Mesenchymal stem cell (in vitro differentiated cells and primary cell): ENCODE data around the gene VCAM1.

Experiments
- DNase-seq: peaks from one replicate; pipeline ENCODE4 v3.0.0-alpha.2; 2013
- H2AFZ ChIP-seq: one replicate; pipeline ENCODE4 v1.6.1; 2013; ENCODE audit warnings: low read depth, mild to moderate bottlenecking, control low read depth, inconsistent platforms, low read length, moderate library complexity
- H2AK5ac ChIP-seq: 2 replicates; pipeline ENCODE4 v1.6.1; 2013; ENCODE audit warnings: low read length, moderate library complexity, mild to moderate bottlenecking, inconsistent platforms; ENCODE audit not compliant: severe bottlenecking
- H2BK120ac ChIP-seq: one replicate; pipeline ENCODE4 v1.6.1; 2013; ENCODE audit warnings: low read depth, mild to moderate bottlenecking, inconsistent platforms, low read length, moderate library complexity
- H2BK12ac ChIP-seq, 2 experiments: one replicate each; pipeline ENCODE4 v1.6.1; 2013; ENCODE audit warnings: inconsistent platforms in 2 of 2, low read length in 2 of 2, mild to moderate bottlenecking in 2 of 2, moderate library complexity in 2 of 2, control low read depth in 1 of 2
- H2BK15ac ChIP-seq: one replicate; pipeline ENCODE4 v1.6.1; 2013; ENCODE audit warnings: mild to moderate bottlenecking, low read depth, inconsistent platforms; ENCODE audit not compliant: poor library complexity, severe bottlenecking
- H2BK5ac ChIP-seq: 2 replicates; pipeline ENCODE4 v1.6.1; 2013; ENCODE audit warnings: low read depth, mild to moderate bottlenecking, low read length, control low read depth, inconsistent platforms; ENCODE audit not compliant: poor library complexity, severe bottlenecking
- H3K14ac ChIP-seq, 2 experiments: one replicate each; pipeline ENCODE4 v1.6.1; 2013; ENCODE audit warnings: inconsistent platforms in 2 of 2, low read length in 2 of 2, control low read depth in 1 of 2, mild to moderate bottlenecking in 1 of 2, moderate library complexity in 1 of 2
- H3K18ac ChIP-seq, 2 experiments: one replicate each; pipeline ENCODE4 v1.6.1; 2013; ENCODE audit warnings: inconsistent platforms in 2 of 2, low read length in 2 of 2, control low read depth in 1 of 2, low read depth in 1 of 2, mild to moderate bottlenecking in 1 of 2
- H3K23ac ChIP-seq, 2 experiments: one replicate each; pipeline ENCODE4 v1.6.1; 2013; ENCODE audit warnings: inconsistent platforms in 2 of 2, low read length in 2 of 2, mild to moderate bottlenecking in 2 of 2, moderate library complexity in 2 of 2, control low read depth in 1 of 2
- H3K27ac ChIP-seq: 2 replicates; pipeline ENCODE4 v1.5.1; 2013; ENCODE audit warnings: mild to moderate bottlenecking, moderate library complexity, low read length, control low read depth, inconsistent platforms; ENCODE audit not compliant: poor library complexity, severe bottlenecking
- H3K27me3 ChIP-seq, 2 experiments: 2 replicates each; pipeline versions ENCODE4 v1.6.1 to v1.7.0; 2013; ENCODE audit warnings: low read length in 2 of 2, mild to moderate bottlenecking in 2 of 2, moderate library complexity in 2 of 2, control low read depth in 1 of 2, inconsistent platforms in 1 of 2; ENCODE audit not compliant: control insufficient read depth in 1 of 2, insufficient read depth in 1 of 2
- H3K36me3 ChIP-seq, 2 experiments: 2 replicates each; pipeline versions ENCODE4 v1.6.1 to v1.7.0; 2013; ENCODE audit warnings: low read length in 2 of 2, control low read depth in 1 of 2, inconsistent platforms in 1 of 2, low read depth in 1 of 2, mild to moderate bottlenecking in 1 of 2; ENCODE audit not compliant: insufficient read depth in 2 of 2, control insufficient read depth in 1 of 2
- H3K4ac ChIP-seq, 2 experiments: one replicate each; pipeline ENCODE4 v1.6.1; 2013; ENCODE audit warnings: inconsistent platforms in 2 of 2, low read length in 2 of 2, mild to moderate bottlenecking in 2 of 2, moderate library complexity in 2 of 2, control low read depth in 1 of 2, low read depth in 1 of 2
- H3K4me1 ChIP-seq: 2 replicates; pipeline ENCODE4 v1.6.1; 2013; ENCODE audit warnings: low read depth, low read length, control low read depth; ENCODE audit not compliant: control insufficient read depth, insufficient read depth
- H3K4me2 ChIP-seq: 2 replicates; pipeline ENCODE4 v1.6.1; 2013; ENCODE audit warnings: low read length, mild to moderate bottlenecking, inconsistent platforms; ENCODE audit not compliant: poor library complexity, severe bottlenecking
- H3K4me3 ChIP-seq, 2 experiments: 2 replicates each; pipeline versions ENCODE4 v1.5.1 to v1.7.0; 2013; ENCODE audit warnings: low read length in 2 of 2, mild to moderate bottlenecking in 2 of 2, control low read depth in 1 of 2, low read depth in 1 of 2; ENCODE audit not compliant: insufficient read depth in 1 of 2
- H3K79me1 ChIP-seq: replicated peaks from 2 replicates; pipeline ENCODE4 v1.6.1; 2013; ENCODE audit warnings: mild to moderate bottlenecking, control low read depth, low read length, inconsistent platforms; ENCODE audit not compliant: poor library complexity, severe bottlenecking
- H3K9ac ChIP-seq: 2 replicates; pipeline ENCODE4 v1.7.0; 2013; ENCODE audit warnings: mild to moderate bottlenecking, low read length, moderate library complexity
- H3K9me3 ChIP-seq: 2 replicates; pipeline ENCODE4 v1.7.0; 2013; ENCODE audit warnings: mild to moderate bottlenecking, low read length; ENCODE audit not compliant: control insufficient read depth
- H4K8ac ChIP-seq: one replicate; pipeline ENCODE4 v1.6.1; 2013; ENCODE audit warnings: inconsistent platforms, mild to moderate bottlenecking, low read length, moderate library complexity
- H4K91ac ChIP-seq: one replicate; pipeline ENCODE4 v1.6.1; 2013; ENCODE audit warnings: mild to moderate bottlenecking, low read length, inconsistent platforms
- WGBS: methylation state at CpG from one replicate; pipeline ENCODE4 v1.1.7; 2013; ENCODE audit warnings: mixed read lengths; 5-methylcytosine and 5-hydroxymethylcytosine counted together

The VCAM1 gene

GRCh38 chr1:100699744-100700143, 19.8 kb upstream of the VCAM1 start:
- no peak overlapping the region for H2AFZ ChIP-seq
- no peak overlapping the region for H4K91ac ChIP-seq
- no peak overlapping the region for H3K27ac ChIP-seq
- no peak overlapping the region for H2BK5ac ChIP-seq
- no peak overlapping the region for H4K8ac ChIP-seq
- H3K4me2 ChIP-seq: no peak overlapping the region
- no peak overlapping the region for H3K23ac ChIP-seq
- no peak overlapping the region for H2BK120ac ChIP-seq
- H3K14ac ChIP-seq: no peak overlapping the region
- H3K4me1 ChIP-seq: no peaks in the 10 kb centered on the region
- H2AK5ac ChIP-seq: no peak overlapping the region
- H3K79me1 ChIP-seq: no peaks in the 10 kb centered on the region
- DNase-seq: peak; percentile 74
- no peak overlapping the region for H2BK15ac ChIP-seq
- no peak overlapping the region for H3K9ac ChIP-seq
- no CpG with 5 or more reads among the region's 1 CpG for WGBS
- H2BK12ac ChIP-seq: peak overlapping the region in 1 of 2 experiments; percentile 54
- no peak overlapping the region for H3K4me3 ChIP-seq
- H3K36me3 ChIP-seq: no peaks in the 10 kb centered on the region
- no peak overlapping the region for H3K18ac ChIP-seq
- no peak overlapping the region for H3K4ac ChIP-seq
- H3K27me3 ChIP-seq: no peaks in the 10 kb centered on the region
- peaks cover 14% of the 10 kb centered on the region for H3K9me3 ChIP-seq

- Histone ChIP-seq H2BK5ac (no peak overlapping the region), H3K79me1 (no peaks in the 10 kb centered on the region), H3K27ac (no peak overlapping the region), H3K4me2 (no peak overlapping the region), H3K36me3 (no peaks in the 10 kb centered on the region), H2BK15ac (no peak overlapping the region), H4K91ac (no peak overlapping the region), H2BK120ac (no peak overlapping the region), H2AK5ac (no peak overlapping the region), H3K23ac (no peak overlapping the region), H3K4me3 (no peak overlapping the region), H3K4ac (no peak overlapping the region), H3K14ac (no peak overlapping the region), H3K27me3 (no peaks in the 10 kb centered on the region), H3K18ac (no peak overlapping the region), H3K4me1 (no peaks in the 10 kb centered on the region), H2BK12ac (peak overlapping the region in 1 of 2 experiments; percentile 1), H3K9me3 (peaks cover 5% of the 10 kb centered on the region), H2AFZ (no peak overlapping the region), H3K9ac (no peak overlapping the region), H4K8ac (no peak overlapping the region)
- 83% methylated on average over 2 of the region's 4 CpGs for WGBS
- peak; percentile 43 for DNase-seq
Measured at GRCh38 chr1:100700586-100700985, 19.0 kb upstream of the VCAM1 start.

GRCh38 chr1:100703052-100703451, 16.5 kb upstream of the VCAM1 start:
- Histone ChIP-seq H2BK120ac (no peak overlapping the region), H2BK15ac (no peak overlapping the region), H2BK5ac (no peak overlapping the region), H3K4me3 (no peak overlapping the region), H3K27me3 (no peaks in the 10 kb centered on the region), H3K79me1 (no peaks in the 10 kb centered on the region), H3K36me3 (no peaks in the 10 kb centered on the region), H2BK12ac (no peak overlapping the region), H3K9me3 (no peaks in the 10 kb centered on the region), H3K14ac (no peak overlapping the region), H3K4ac (no peak overlapping the region), H3K18ac (peak overlapping the region in 1 of 2 experiments; percentile 40), H3K4me1 (no peaks in the 10 kb centered on the region), H3K9ac (no peak overlapping the region), H3K23ac (peak overlapping the region in 1 of 2 experiments; percentile 94), H3K4me2 (no peak overlapping the region), H3K27ac (no peak overlapping the region), H2AK5ac (no peak overlapping the region), H4K8ac (no peak overlapping the region), H2AFZ (no peak overlapping the region), H4K91ac (no peak overlapping the region)
- DNase-seq: no peak
- WGBS: 93% methylated on average over 2 of the region's 2 CpGs

- H2AK5ac ChIP-seq: no peak overlapping the region
- H3K27me3 ChIP-seq: no peaks in the 10 kb centered on the region
- H2BK15ac ChIP-seq: no peak overlapping the region
- WGBS: 94% methylated on average over 2 of the region's 2 CpGs
- H2AFZ ChIP-seq: no peak overlapping the region
- no peaks in the 10 kb centered on the region for H3K79me1 ChIP-seq
- no peak overlapping the region for H2BK12ac ChIP-seq
- H3K4me2 ChIP-seq: no peak overlapping the region
- no peak overlapping the region for H3K4ac ChIP-seq
- H3K9ac ChIP-seq: no peak overlapping the region
- no peak overlapping the region for H2BK120ac ChIP-seq
- H3K36me3 ChIP-seq: no peaks in the 10 kb centered on the region
- H3K27ac ChIP-seq: no peak overlapping the region
- H3K4me1 ChIP-seq: no peaks in the 10 kb centered on the region
- H4K8ac ChIP-seq: no peak overlapping the region
- no peak overlapping the region for H2BK5ac ChIP-seq
- no peak overlapping the region for H3K4me3 ChIP-seq
- no peaks in the 10 kb centered on the region for H3K9me3 ChIP-seq
- H3K23ac ChIP-seq: no peak overlapping the region
- no peak overlapping the region for H3K14ac ChIP-seq
- no peak overlapping the region for H3K18ac ChIP-seq
- DNase-seq: no peak
- no peak overlapping the region for H4K91ac ChIP-seq
Measured at GRCh38 chr1:100703716-100704115, 15.8 kb upstream of the VCAM1 start.
